Measurements from ENCODE around the gene SPTB. TPM values are rescaled to one million over a fixed set of nuclear protein-coding genes. Genes with fewer than 3 reads are reported as not detected.

Gene SPTB
- total and polyA plus RNA-seq, 7 experiments from 2014 or later = 0.05 to 0.12 (median 0.05) TPM; not detected in 4

DNA sequence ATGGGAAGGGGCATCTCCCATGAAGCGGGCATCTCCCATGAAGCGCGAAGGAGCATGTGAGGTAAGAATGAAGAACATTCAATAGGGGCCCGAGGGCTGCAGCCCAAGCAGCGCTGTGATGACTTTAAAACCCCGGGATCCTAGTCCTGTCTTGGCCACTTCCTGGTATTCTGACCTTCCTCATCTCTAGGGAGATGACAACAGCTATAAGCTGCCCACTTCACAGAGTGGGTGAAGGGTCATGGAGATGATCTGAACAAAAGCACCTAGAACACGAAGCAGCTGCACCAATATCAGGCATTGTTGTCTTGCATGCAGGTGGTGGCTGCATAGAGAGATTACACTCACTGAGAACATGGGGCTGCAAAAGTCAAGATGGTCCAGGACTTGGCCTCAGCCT, 64.5 kb downstream of the SPTB start:
- H3K4me1 ChIP-seq (ENCODE audit: control insufficient read depth in 2 of 2, insufficient read depth in 2 of 2, low read length in 2 of 2) = no peaks in the 10 kb centered on the region
- peaks cover 0 to 5% (median 0%) of the 10 kb centered on the region in 7 donors for H3K4me1 Mint-ChIP-seq
- H3K36me3 ChIP-seq (ENCODE audit: control insufficient read depth in 2 of 3, insufficient read depth in 3 of 3, low read length in 3 of 3) = no peaks in the 10 kb centered on the region
- no peaks in the 10 kb centered on the region for H3K9me3 ChIP-seq (ENCODE audit: control insufficient read depth in 2 of 3, low read length in 3 of 3)
- no peak overlapping the region for H3K27ac ChIP-seq (ENCODE audit: low read depth, low read length)
- POLR2A ChIA-PET = no interaction called here
- CTCF ChIA-PET = no interaction called here
- H3K27ac Mint-ChIP-seq = no peak overlapping the region
- no peak for DNase-seq
- H3K4me3 Mint-ChIP-seq = no peak overlapping the region
- H3K36me3 Mint-ChIP-seq = no peaks in the 10 kb centered on the region
- H3K27me3 Mint-ChIP-seq = peaks cover 7 to 64% (median 13%) of the 10 kb centered on the region in 5 donors
- intact Hi-C loops (cut with micrococcal nuclease) = no loop called here
- H3K9me3 Mint-ChIP-seq = no peaks in the 10 kb centered on the region
- no peak for ATAC-seq
- no peak overlapping the region for H3K4me3 ChIP-seq (ENCODE audit: low read length)
- no peaks in the 10 kb centered on the region for H3K27me3 ChIP-seq (ENCODE audit: control insufficient read depth in 2 of 2, insufficient read depth in 2 of 2, low read length in 2 of 2)

DNA sequence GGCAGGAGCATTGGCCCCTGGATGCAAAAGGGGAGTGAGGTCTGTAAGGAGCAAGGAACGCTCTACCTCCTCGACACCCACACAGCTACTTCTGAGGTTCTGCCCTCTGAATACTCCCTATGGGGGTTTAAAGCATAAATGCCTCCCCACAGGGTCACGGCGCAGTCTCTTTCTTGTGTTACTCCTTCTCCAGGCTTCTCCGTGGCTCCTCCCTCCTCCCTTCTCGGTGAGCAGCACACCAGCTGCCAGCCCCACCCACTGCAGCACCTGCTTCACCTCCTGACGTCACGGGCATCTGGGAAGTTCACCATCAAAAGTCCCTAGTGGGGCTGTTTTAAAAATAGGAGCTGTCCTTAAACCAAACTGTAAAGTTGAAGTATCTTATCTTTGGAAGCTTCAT, 67.3 kb downstream of the SPTB start:
- Histone ChIP-seq H3K36me3 (ENCODE audit: control insufficient read depth in 2 of 3, insufficient read depth in 3 of 3, low read length in 3 of 3) (no peaks in the 10 kb centered on the region), H3K27me3 (ENCODE audit: control insufficient read depth in 2 of 2, insufficient read depth in 2 of 2, low read length in 2 of 2) (no peaks in the 10 kb centered on the region), H3K9me3 (ENCODE audit: control insufficient read depth in 2 of 3, low read length in 3 of 3) (no peaks in the 10 kb centered on the region), H3K4me1 (ENCODE audit: control insufficient read depth in 2 of 2, insufficient read depth in 2 of 2, low read length in 2 of 2) (no peaks in the 10 kb centered on the region), H3K27ac (ENCODE audit: low read depth, low read length) (no peak overlapping the region), H3K4me3 (ENCODE audit: low read length) (no peak overlapping the region)
- Mint-ChIP-seq H3K27me3 (peaks cover 0 to 49% (median 8%) of the 10 kb centered on the region in 5 donors), H3K36me3 (no peaks in the 10 kb centered on the region), H3K4me1 (peaks cover 0 to 5% (median 1%) of the 10 kb centered on the region in 7 donors), H3K9me3 (peaks cover 0 to 1% (median 0%) of the 10 kb centered on the region in 11 donors), H3K27ac (no peak overlapping the region), H3K4me3 (no peak overlapping the region)
- peak; percentile 72 for ATAC-seq
- intact Hi-C loops (cut with micrococcal nuclease) = no loop called here
- CTCF ChIA-PET = interaction anchor here (0.7 to 2.3 kb wide), 2 partner anchors 11 to 407 kb away, joined by 3 to 7 read pairs; no protein-coding TSS in a partner anchor
- POLR2A ChIA-PET = no interaction called here
- peak in 7 of 9 donors; percentile 9 to 61 (median 30) for DNase-seq

DNA sequence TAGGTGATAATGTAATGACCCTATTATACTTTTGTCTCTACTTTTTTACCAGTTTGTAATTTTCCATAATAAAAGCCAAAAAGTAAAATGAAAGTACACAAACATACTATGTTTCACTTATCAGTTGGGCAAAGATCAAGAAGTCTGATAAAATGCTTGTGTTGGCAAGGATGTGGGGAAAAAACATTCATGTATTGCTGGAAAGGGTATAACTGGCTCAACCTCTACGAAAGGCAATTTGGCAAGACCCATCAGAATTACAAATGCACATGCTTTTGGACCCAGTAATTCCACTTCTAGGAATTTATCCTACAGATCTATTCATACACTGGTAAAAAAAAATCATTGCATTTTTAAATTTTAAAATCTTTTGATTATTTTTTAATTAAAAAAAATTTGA, 68.0 kb downstream of the SPTB start:
- no peak for DNase-seq
- Mint-ChIP-seq H3K4me1 (peaks cover 0 to 5% (median 1%) of the 10 kb centered on the region in 7 donors), H3K4me3 (no peak overlapping the region), H3K36me3 (no peaks in the 10 kb centered on the region), H3K27ac (no peak overlapping the region), H3K9me3 (peaks cover 0 to 1% (median 0%) of the 10 kb centered on the region in 11 donors), H3K27me3 (peaks cover 0 to 46% (median 8%) of the 10 kb centered on the region in 5 donors)
- ChIA-PET POLR2A (no interaction called here), CTCF (no interaction called here)
- Histone ChIP-seq H3K4me3 (ENCODE audit: low read length) (no peak overlapping the region), H3K27me3 (ENCODE audit: control insufficient read depth in 2 of 2, insufficient read depth in 2 of 2, low read length in 2 of 2) (no peaks in the 10 kb centered on the region), H3K36me3 (ENCODE audit: control insufficient read depth in 2 of 3, insufficient read depth in 3 of 3, low read length in 3 of 3) (no peaks in the 10 kb centered on the region), H3K4me1 (ENCODE audit: control insufficient read depth in 2 of 2, insufficient read depth in 2 of 2, low read length in 2 of 2) (no peaks in the 10 kb centered on the region), H3K27ac (ENCODE audit: low read depth, low read length) (no peak overlapping the region), H3K9me3 (ENCODE audit: control insufficient read depth in 2 of 3, low read length in 3 of 3) (no peaks in the 10 kb centered on the region)
- no peak for ATAC-seq
- intact Hi-C loops (cut with micrococcal nuclease) = no loop called here

DNA sequence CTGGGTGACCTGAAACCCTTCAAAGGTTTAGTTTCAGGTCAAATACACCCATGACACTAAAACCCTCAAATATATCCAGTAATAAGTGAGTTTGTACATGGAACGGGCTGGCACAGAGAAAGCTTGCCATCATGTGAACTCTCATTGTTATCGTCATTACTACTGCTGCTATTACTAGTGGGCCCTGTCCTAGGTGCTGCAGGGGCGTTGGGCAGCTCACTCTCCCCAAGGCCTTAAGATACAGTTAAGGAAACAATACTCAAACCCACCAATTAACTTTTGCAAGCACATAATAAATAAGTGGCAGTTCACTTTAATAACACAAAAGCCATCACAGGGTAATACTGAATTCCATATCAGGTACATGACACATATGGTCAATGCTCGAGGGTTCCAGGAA, 71.3 kb downstream of the SPTB start:
- Histone ChIP-seq H3K27me3 (ENCODE audit: control insufficient read depth in 2 of 2, insufficient read depth in 2 of 2, low read length in 2 of 2) (no peaks in the 10 kb centered on the region), H3K4me3 (ENCODE audit: low read length) (no peak overlapping the region), H3K4me1 (ENCODE audit: control insufficient read depth in 2 of 2, insufficient read depth in 2 of 2, low read length in 2 of 2) (no peaks in the 10 kb centered on the region), H3K27ac (ENCODE audit: low read depth, low read length) (no peak overlapping the region), H3K9me3 (ENCODE audit: control insufficient read depth in 2 of 3, low read length in 3 of 3) (no peaks in the 10 kb centered on the region), H3K36me3 (ENCODE audit: control insufficient read depth in 2 of 3, insufficient read depth in 3 of 3, low read length in 3 of 3) (no peaks in the 10 kb centered on the region)
- peaks cover 0 to 5% (median 1%) of the 10 kb centered on the region in 7 donors for H3K4me1 Mint-ChIP-seq
- ChIA-PET CTCF (interaction anchor here (0.7 kb wide), 1 partner anchor 45 kb away, joined by 3 read pairs; no protein-coding TSS in a partner anchor), POLR2A (no interaction called here)
- intact Hi-C loops (cut with micrococcal nuclease) = no loop called here
- H3K36me3 Mint-ChIP-seq = no peaks in the 10 kb centered on the region
- H3K9me3 Mint-ChIP-seq = peaks cover 0 to 1% (median 0%) of the 10 kb centered on the region in 11 donors
- peak overlapping the region in 1 of 9 donors; percentile 22 for H3K27ac Mint-ChIP-seq
- H3K27me3 Mint-ChIP-seq = peaks cover 0 to 32% (median 0%) of the 10 kb centered on the region in 5 donors
- DNase-seq (no peak), ATAC-seq (no peak)
- H3K4me3 Mint-ChIP-seq = no peak overlapping the region

DNA sequence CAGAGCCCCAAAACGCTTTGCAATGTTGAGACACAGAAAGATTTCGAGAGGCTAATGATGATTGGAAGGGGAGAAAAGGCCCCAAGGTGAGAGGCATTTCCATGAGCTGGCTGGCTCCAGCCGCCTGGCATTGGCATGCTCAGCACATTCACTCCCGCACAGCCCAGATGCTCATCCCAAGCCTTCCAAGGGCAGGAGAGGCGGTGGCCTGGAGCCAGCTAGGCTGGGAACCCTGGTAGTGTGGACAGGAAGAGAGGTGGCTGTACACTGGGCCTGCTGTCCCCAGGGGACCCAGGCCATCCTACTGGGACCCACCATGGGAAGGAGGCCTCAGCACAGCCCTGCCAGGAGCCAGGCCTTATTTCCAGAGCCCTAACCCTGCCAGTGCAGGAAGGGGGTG, 72.2 kb downstream of the SPTB start:
- Histone ChIP-seq H3K27me3 (ENCODE audit: control insufficient read depth in 2 of 2, insufficient read depth in 2 of 2, low read length in 2 of 2) (no peaks in the 10 kb centered on the region), H3K27ac (ENCODE audit: low read depth, low read length) (no peak overlapping the region), H3K9me3 (ENCODE audit: control insufficient read depth in 2 of 3, low read length in 3 of 3) (no peaks in the 10 kb centered on the region), H3K4me1 (ENCODE audit: control insufficient read depth in 2 of 2, insufficient read depth in 2 of 2, low read length in 2 of 2) (no peaks in the 10 kb centered on the region), H3K4me3 (ENCODE audit: low read length) (no peak overlapping the region), H3K36me3 (ENCODE audit: control insufficient read depth in 2 of 3, insufficient read depth in 3 of 3, low read length in 3 of 3) (no peaks in the 10 kb centered on the region)
- Mint-ChIP-seq H3K27ac (no peak overlapping the region), H3K4me3 (no peak overlapping the region), H3K27me3 (peaks cover 0 to 23% (median 0%) of the 10 kb centered on the region in 5 donors), H3K4me1 (peaks cover 0 to 3% (median 1%) of the 10 kb centered on the region in 7 donors), H3K9me3 (peaks cover 0 to 1% (median 0%) of the 10 kb centered on the region in 11 donors), H3K36me3 (no peaks in the 10 kb centered on the region)
- DNase-seq = no peak
- ChIA-PET CTCF (no interaction called here), POLR2A (no interaction called here)
- no peak for ATAC-seq
- intact Hi-C loops (cut with micrococcal nuclease) = no loop called here

DNA sequence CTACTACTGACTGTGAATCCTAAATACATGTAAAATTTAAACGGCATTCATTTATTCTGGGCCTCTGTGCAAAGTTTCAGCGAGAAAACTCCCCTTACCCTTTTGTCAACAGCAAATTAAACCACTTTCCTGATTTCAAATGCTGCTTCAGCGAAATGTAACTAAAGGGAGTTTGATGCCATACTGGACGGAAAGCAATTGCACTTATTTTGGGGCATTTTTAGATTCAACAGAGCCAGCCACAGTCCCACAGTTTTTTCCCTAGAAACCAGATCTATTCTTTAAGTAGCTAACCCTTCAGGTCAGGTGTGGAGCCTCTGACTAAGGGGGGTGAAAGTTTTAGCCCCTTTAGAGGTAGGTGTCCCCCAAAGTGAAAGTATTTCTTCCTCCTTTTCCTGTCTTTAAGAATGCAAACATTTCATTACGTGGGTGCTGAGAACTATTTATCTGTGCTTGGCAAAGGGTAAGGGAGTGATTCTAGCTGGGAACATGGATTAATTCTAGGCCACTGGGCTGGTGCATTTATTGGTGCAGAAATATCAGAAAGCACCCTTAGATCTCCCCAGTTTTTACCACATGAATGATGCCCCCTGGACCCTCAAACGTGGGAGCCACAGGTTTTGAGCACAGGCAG, 72.7 kb downstream of the SPTB start:
- Histone ChIP-seq H3K36me3 (ENCODE audit: control insufficient read depth in 2 of 3, insufficient read depth in 3 of 3, low read length in 3 of 3) (no peaks in the 10 kb centered on the region), H3K4me3 (ENCODE audit: low read length) (no peak overlapping the region), H3K4me1 (ENCODE audit: control insufficient read depth in 2 of 2, insufficient read depth in 2 of 2, low read length in 2 of 2) (no peaks in the 10 kb centered on the region), H3K9me3 (ENCODE audit: control insufficient read depth in 2 of 3, low read length in 3 of 3) (no peaks in the 10 kb centered on the region), H3K27ac (ENCODE audit: low read depth, low read length) (no peak overlapping the region), H3K27me3 (ENCODE audit: control insufficient read depth in 2 of 2, insufficient read depth in 2 of 2, low read length in 2 of 2) (no peaks in the 10 kb centered on the region)
- H3K36me3 Mint-ChIP-seq = no peaks in the 10 kb centered on the region
- ATAC-seq = no peak
- intact Hi-C loops (cut with micrococcal nuclease) = no loop called here
- H3K27ac Mint-ChIP-seq = no peak overlapping the region
- DNase-seq = no peak
- H3K4me1 Mint-ChIP-seq = peaks cover 0 to 2% (median 0%) of the 10 kb centered on the region in 7 donors
- CTCF ChIA-PET = no interaction called here
- POLR2A ChIA-PET = no interaction called here
- peaks cover 0 to 17% (median 0%) of the 10 kb centered on the region in 5 donors for H3K27me3 Mint-ChIP-seq
- H3K4me3 Mint-ChIP-seq = no peak overlapping the region
- H3K9me3 Mint-ChIP-seq = peaks cover 0 to 1% (median 0%) of the 10 kb centered on the region in 11 donors
